T follicular helper cell (primary cell): ENCODE results near the gene STYXL1.
A peak's percentile ranks its signal among the peaks of the same experiment; 100 is the strongest.
"Not testable (repeated sequence)": the region's sequence is repeated elsewhere in the genome, so short reads cannot be mapped to it uniquely, and the experiment has no call there.

Experiments
- DNase-seq: peaks from one replicate; pipeline ENCODE4 v3.0.0-alpha.2; 2020; ENCODE audit warnings: low read depth
- total RNA-seq, 2 experiments: gene quantifications; one replicate each; lab custom pipeline; 2026; lab: John Stamatoyannopoulos, UW

The STYXL1 gene
- 13.1 to 15.0 reads per million in 2 experiments for total RNA-seq

DNA sequence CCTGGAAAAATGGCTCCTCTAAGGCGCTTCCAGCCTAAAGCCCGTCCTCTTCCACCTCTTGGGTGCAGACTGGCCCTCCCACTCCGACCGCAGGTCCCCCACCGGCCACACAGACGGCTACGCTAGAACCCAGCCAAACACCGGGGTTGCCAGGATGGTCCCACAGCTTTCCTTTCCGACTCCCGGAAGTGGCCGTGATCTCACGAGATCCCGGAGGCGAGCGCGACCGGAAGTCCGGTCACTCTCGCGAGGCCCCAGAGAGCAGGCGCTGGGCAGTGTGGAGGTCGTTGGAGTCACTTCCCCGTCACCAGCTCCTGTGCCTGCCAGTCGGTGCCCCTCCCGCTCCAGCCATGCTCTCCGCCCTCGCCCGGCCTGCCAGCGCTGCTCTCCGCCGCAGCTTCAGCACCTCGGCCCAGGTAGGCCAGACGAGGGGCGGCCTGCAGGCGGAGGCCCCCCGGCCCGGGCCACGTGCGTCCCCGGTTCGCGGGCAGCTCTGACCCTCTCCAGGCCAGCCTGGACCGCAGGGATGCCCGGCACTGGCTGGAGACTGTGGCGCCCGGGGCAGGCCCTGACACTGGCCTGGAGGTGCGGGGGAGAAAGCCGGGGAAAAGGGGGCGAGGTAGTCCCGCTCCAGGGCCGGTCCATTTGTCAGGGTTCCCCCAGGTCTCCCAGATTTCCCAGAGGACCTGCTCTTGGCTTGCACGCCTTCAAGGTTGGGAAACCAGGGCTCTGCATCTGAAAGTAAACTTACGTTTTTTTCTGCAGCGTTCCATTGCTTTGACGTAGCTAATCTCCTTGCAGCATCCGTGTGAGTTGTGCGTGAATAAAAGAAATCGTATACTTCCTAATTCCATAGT is at the start of gene STYXL1, which contains the start of gene MDH2:
STYXL1 (minus strand) TSS at position 190 of the 857 bp plus-strand sequence. CDS start 17,477 bp downstream, outside the sequence.
MDH2 (plus strand) TSS at position 296 of the 857 bp plus-strand sequence; CDS start at position 351, 55 bp downstream.
- peak; percentile 76 for DNase-seq

DNA sequence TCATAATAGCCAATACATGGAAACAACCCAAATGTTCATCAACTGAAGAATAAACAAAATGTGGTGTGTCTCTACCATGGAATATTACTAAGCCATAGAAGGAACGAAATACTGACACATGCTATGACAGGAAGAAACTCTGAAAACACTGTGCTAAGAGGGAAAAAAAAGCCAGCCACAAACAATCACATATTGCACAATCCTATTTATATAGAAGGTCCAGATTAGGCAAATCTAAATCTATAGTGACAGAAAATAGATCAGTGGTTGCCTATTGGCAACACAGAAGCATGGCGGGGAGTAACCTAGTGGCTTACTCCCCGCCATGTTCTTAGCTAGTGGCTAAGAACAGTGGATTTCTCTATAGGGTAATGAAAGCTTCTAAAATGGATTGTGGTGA is 48.1 kb upstream of the STYXL1 start:
- DNase-seq: no peak

DNA sequence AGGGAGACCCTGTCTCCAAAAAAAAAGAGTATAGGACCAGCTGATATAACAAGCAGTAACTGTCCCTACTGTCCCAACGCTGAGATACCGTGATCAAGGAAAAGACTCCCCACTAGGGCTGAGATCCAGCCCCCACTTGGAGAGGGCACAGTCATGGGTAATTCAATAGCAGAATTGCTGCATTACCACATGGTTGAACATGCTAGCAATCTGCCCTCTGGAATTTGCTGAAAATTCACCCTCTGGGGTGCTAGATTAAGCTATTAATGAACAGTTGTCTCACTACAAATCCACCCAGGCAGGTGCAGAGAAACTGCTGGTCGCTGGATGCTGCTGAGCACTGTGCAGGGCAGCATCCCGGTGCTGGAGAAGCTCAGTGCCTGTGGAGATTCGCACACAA is 46.5 kb upstream of the STYXL1 start:
- not testable (repeated sequence) for DNase-seq

DNA sequence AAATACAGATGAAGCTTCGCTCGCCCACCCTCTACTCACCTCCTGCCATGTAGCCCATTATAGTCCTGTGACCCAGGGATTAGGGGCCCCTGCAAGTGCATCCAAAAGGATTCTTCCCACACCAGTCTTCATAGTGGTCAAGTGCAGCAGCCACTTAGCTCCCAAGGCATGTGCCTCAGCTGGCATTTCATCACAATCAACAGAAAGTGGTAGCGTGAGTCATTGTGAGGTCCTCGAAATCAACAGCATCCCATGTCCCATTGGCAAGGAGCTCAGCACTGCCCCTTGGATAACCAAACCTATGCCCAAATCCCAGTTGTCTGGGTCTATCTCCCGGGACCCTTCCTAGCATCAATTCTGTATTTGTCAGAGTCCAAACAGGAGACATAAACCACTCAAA is 45.7 kb upstream of the STYXL1 start:
- not testable (repeated sequence) for DNase-seq

- DNase-seq: no peak
These were observed 43.7 kb upstream of the STYXL1 start for GRCh38 chr7:76091506-76091905.

DNA sequence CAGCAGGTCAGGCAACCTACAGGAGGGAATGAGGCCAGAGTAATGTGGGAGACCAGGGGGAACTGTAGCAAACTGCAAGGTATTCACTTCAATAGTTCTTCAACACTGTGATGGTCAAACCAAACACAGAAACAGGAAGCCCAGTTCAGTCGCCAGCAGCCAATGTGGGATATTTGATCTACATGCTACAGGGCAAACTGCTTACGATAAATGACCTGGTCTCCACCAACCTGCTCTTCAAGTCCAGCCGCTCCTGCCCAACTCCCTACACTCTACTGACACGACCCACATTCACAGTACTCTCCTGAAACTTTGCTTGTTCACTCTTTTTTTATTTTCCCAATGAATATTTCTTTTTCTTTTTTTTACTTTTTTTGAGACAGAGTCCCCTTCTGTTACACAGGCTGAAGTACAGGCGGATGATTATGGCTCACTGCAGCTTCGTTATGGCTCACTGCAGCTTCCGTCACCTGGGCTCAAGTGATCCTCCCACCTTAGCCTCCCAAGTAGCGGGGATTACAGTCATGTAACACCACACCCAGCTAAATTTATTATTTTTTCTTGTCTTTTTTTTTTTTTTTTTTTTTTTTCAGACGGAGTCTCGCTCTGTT is 42.2 kb upstream of the STYXL1 start:
- DNase-seq: no peak

- not testable (repeated sequence) for DNase-seq
These were observed 39.6 kb upstream of the STYXL1 start for GRCh38 chr7:76087362-76087791.

DNA sequence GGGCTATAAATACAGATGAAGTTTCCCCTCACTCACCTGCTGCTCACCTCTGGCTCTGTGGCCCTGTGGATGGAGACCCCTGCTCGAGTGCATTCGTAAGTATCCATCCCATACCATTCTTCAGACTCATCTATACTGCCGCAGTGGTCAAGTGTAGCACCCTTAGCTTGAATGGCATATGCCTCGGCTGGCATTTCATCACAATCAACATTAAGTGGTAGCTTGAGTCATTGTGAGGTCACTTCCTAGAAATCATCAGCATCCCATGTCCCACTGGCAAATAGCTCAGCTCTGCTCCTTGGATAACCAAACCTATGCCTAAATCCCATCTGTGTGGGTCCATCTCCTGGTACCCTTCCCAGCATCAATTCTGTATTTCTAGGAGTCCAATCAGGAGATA is 38.3 kb upstream of the STYXL1 start:
- no peak for DNase-seq

GRCh38 chr7:76084115-76084514 is 36.3 kb upstream of the STYXL1 start:
- not testable (repeated sequence) for DNase-seq

DNA sequence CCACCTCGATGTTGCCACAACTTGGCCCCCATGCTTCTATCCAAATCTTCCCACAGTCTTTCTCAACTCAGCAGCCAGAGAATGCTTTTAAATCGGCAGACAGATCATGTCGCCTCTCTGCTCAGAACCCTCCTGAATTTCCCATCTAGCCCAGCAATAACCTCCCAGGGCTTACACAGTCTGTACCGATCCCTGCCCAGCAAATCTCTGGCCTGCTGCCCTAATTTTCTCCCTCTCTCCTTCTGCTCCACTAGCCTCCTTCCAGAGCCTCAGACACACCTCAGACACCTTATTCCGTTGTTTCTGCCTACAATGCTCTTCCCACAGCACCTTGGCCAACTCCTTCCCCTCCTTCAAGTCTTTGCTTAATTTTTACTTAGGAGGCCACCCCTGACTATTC is 32.4 kb upstream of the STYXL1 start:
- DNase-seq: no peak

DNA sequence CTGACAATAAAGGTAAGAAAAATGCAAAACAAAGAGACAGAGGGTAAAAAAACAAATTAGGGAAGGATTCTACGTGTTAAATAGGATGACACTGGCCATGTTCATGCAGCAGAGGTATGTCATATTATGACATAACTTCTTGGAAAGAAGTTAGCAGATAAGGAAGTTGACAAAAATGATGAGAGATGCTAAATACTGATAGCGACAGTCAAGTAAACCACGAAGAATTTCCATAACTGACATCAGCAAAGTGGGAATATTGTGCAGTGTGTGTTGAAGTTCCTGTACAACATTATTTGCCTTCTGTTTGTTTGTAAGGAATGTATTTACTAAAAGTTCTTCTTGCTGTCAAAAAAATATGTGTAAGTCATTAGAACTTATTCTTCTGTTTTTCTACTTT is 29.6 kb upstream of the STYXL1 start:
- no peak for DNase-seq

GRCh38 chr7:76076995-76077394 is 29.2 kb upstream of the STYXL1 start:
- no peak for DNase-seq

DNA sequence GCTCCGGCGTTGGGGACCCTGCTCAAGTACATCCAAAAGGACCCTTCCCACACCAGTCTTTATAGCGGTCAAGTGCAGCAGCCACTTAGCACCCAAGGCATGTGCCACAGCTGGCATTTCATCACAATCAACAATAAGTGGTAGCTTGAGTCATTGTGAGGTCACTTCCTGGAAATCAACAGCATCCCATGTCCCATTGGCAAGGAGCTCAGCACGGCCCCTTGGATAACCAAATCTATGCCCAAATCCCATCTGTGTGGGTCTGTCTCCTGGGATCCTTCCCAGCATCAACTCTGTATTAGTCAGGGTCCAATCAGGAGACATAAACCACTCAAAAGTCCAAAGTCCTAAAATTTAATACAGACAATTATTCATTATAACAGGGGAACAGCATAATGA is 27.2 kb upstream of the STYXL1 start:
- no peak for DNase-seq

- no peak for DNase-seq
These were observed 26.6 kb upstream of the STYXL1 start for GRCh38 chr7:76074306-76074971.

DNA sequence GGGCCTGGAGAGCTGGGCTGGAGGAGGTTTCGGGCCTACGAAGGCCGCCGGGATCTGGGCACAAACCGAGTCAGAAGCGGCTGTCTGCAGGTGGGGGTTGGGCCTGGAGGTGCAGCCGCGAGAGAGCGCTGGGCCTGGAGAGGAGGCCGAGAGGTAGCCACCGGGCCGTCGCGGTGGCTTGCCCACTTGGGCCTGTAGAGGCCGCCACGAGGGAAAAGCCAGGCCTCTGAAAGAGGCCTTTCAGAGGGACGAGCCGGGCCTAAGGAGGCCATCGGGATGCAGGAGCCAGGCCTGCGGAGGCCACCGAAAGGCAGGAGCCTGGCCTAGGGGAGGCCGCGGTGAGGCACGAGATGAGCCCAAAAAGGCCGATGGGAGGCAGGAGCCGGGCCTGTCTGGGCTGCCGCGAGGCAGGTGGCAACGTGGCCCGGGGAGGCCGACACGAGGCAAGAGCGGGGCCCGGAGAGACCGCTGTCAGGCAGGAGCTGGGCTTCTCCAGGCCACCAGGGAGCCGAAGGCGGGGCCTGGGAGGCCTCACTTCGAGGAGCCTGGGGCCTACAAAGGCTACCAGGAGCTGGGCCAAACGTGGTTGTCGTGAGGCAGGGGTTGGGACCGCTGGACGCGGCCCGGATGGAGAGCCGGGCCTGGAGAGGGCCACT is 25.7 kb upstream of the STYXL1 start:
- no peak for DNase-seq

DNA sequence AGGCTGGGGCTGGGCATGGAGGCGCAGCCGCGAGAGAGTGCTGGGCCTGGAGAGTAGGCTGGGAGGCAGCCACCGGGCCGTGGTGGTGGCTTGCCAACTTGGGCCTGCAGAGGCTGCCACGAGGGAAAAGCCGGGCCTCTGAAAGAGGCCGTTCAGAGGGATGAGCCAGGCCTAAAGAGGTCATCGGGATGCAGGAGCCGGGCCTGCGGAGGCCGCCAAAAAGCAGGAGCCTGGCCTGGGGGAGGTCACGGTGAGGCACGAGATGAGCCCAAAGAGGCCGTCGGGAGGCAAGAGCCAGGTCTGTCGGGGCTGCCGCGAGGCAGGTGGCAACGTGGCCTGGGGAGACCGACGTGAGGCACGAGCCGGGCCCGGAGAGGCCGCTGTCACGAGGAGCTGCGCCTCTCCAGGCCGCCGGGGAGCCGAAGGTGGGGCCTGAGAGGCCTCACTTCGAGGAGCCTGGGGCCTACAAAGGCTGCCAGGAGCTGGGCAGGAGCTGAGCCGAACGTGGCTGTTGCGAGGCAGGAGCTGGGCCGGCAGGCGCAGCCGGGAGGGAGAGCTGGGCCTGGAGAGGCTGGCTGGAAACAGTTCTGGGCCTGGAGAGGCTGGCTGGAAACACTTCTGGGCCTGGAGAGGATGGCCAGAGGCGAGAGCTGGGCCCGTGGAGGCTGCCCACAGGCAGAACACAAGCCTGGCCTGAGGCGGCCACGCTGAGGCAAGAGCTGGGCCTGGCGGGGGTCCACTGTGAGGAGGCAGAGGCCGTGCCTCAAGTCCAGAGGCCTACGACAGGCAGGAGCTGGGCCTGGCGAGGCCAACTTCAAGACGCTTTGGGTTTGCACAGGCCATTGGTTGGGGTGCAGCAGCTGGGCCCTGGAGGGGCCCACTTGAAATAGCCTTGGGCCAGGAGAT is 24.7 kb upstream of the STYXL1 start:
- no peak for DNase-seq

GRCh38 chr7:76071316-76072242 is 23.8 kb upstream of the STYXL1 start:
- DNase-seq: no peak

- no peak for DNase-seq
These were observed 21.4 kb upstream of the STYXL1 start for GRCh38 chr7:76069238-76069638.

DNA sequence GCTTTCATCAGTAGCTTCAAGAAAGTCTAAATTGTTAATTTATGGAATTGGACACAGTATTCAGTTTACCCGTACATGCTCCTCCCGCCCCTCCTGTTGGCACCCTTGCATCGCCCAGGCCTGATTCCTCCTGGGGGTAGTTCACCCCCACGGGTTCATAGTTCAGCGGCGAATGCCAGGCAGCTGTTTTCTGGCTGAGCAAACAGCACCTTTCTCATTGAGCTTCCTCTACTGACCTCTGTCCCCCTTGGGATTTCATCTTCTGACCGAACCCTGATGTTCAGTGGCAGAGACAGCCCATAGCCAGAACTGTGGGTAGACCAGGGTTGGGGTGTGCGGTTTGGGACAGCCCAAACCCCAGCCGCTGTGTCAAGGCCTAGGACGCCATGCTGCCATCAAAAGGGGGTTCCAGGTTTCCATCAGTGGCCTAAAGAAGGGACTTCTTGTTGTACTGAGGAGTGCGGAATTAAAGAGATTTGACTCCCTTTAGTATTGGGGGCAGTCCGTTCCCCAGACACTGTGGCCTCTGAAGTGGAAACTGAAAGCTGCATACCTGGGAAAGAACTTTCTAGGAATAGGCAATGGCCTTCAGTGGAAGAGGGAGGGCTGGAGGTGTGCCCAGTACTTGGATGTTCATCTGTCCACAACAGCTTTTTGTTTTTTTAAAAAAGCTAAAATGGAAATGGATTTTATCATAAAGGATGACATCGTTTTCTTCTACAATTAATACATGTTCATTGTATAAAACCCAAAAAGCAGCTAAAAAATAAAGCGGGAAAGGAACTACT is 19.1 kb upstream of the STYXL1 start:
- no peak for DNase-seq
